CD4-positive, alpha-beta T cell treated with Interleukin-17A for 1 hour (primary cell): ENCODE measurements around the gene JMJD8.
A peak's percentile ranks its signal among the peaks of the same experiment; 100 is the strongest.

ENCODE experiments used
- DNase-seq: peaks from one replicate; pipeline ENCODE4 v3.0.0-alpha.2; 2020

Gene JMJD8

GRCh38 chr16:687499-687898, 3.4 kb upstream of the JMJD8 start:
- no peak for DNase-seq

- no peak for DNase-seq
These were observed 2.5 kb upstream of the JMJD8 start for GRCh38 chr16:686459-687260.

GRCh38 chr16:685967-686366, 1.8 kb upstream of the JMJD8 start:
- no peak for DNase-seq

GRCh38 chr16:684961-685696, 995 bp upstream of the JMJD8 start:
- DNase-seq: no peak

GRCh38 chr16:683396-684070, 601 bp downstream of the JMJD8 start:
- DNase-seq: no peak

GRCh38 chr16:682493-683395, 1.4 kb downstream of the JMJD8 start:
- DNase-seq: no peak

GRCh38 chr16:681746-682427, 2.2 kb downstream of the JMJD8 start:
- DNase-seq: no peak

- DNase-seq: no peak
These were observed 3.0 kb downstream of the JMJD8 start for GRCh38 chr16:680967-681745.

- DNase-seq: no peak
These were observed 3.5 kb downstream of the JMJD8 start for GRCh38 chr16:680625-680945.

- peak; percentile 91 for DNase-seq
These were observed 4.1 kb downstream of the JMJD8 start, which contains the start of gene STUB1 for GRCh38 chr16:679814-680624. TSS of gene STUB1 (plus strand) at chr16:680410. CDS start at chr16:680526, 116 bp downstream.

- DNase-seq: peak; percentile 63
These were observed 5.0 kb downstream of the JMJD8 start for GRCh38 chr16:678858-679813.

- no peak for DNase-seq
These were observed 5.8 kb downstream of the JMJD8 start for GRCh38 chr16:678209-678857.

- no peak for DNase-seq
These were observed 6.6 kb downstream of the JMJD8 start for GRCh38 chr16:677316-678190.

GRCh38 chr16:676913-677312, 7.2 kb downstream of the JMJD8 start:
- peak; percentile 55 for DNase-seq

GRCh38 chr16:676565-676902, 7.6 kb downstream of the JMJD8 start:
- no peak for DNase-seq

- DNase-seq: no peak
These were observed 8.1 kb downstream of the JMJD8 start for GRCh38 chr16:675884-676564.
